Amniotic epithelial cell (primary cell): ENCODE measurements around the gene GALNT13.
"Not testable (repeated sequence)": the region's sequence is repeated elsewhere in the genome, so short reads cannot be mapped to it uniquely, and the experiment has no call there.

Source experiments
- DNase-seq: peaks from one replicate; pipeline ENCODE4 v3.0.0-alpha.2; 2010; ENCODE audit warnings: low read depth

The GALNT13 gene

GRCh38 chr2:154408786-154409185 is 537.1 kb downstream of the GALNT13 start:
- DNase-seq = no peak

- no peak for DNase-seq
These were observed 550.5 kb downstream of the GALNT13 start for GRCh38 chr2:154422251-154422650.

GRCh38 chr2:154425994-154426393 is 554.3 kb downstream of the GALNT13 start:
- DNase-seq = no peak

GRCh38 chr2:154427453-154427852 is 555.7 kb downstream of the GALNT13 start:
- DNase-seq = no peak

DNA sequence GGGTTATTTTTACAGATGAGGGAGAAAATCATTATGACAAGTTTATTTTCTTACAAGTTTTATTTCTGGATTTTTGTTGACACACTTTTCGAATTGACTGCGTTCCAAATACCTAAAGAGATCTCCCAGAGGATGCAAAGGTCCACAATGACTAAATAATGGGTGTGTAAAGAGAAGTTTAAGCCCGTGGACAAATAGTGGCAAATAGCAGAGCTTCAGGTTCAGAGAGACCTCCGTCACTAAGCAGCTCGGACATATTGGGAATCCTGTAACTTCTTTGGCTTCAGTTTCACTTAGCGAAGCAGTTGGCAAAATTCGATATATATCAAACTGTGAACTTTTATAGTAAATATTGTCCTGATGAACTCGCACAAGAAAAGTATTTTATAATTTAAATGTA is 556.3 kb downstream of the GALNT13 start:
- no peak for DNase-seq

GRCh38 chr2:154433010-154433409 is 561.3 kb downstream of the GALNT13 start:
- DNase-seq = no peak

GRCh38 chr2:154437104-154437503 is 565.4 kb downstream of the GALNT13 start:
- no peak for DNase-seq

DNA sequence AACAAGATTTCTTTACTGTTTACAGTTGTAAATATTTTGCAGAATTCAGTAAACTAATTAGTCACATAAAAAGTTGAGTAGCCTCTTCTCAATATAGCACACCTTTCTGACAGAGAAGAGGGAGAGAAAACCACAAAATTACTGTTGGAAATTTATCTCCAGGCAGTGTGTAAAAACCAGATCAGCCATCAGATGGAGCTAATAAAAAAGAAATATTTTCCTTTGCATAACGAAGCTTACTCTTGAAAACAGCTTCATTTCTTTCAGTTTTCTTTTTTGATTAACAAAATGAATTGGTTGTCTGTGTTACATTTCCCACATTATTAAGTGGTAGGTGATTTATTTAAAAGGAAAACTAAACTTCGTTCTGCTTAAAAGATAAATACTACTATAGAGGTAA is 567.4 kb downstream of the GALNT13 start:
- DNase-seq = no peak

DNA sequence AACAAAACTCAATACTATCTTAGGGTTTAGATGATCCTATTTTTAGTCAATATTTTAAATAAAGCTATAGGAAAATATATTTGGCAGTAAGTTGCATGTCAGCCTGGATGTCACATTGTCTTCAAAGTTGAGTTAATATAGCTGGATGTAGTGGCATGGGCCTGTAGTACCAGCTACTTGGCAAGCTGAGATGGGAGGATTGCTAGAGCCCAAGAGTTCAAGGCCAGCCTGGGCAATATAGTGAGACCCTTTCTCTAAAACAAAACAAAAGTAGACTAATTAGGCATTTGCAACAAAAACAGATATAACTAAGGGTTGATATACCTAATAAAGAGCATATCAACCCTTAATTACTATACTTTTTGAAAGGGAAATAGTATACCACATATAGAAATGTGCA is 572.2 kb downstream of the GALNT13 start:
- DNase-seq = no peak

GRCh38 chr2:154446324-154446723 is 574.6 kb downstream of the GALNT13 start:
- DNase-seq = no peak

DNA sequence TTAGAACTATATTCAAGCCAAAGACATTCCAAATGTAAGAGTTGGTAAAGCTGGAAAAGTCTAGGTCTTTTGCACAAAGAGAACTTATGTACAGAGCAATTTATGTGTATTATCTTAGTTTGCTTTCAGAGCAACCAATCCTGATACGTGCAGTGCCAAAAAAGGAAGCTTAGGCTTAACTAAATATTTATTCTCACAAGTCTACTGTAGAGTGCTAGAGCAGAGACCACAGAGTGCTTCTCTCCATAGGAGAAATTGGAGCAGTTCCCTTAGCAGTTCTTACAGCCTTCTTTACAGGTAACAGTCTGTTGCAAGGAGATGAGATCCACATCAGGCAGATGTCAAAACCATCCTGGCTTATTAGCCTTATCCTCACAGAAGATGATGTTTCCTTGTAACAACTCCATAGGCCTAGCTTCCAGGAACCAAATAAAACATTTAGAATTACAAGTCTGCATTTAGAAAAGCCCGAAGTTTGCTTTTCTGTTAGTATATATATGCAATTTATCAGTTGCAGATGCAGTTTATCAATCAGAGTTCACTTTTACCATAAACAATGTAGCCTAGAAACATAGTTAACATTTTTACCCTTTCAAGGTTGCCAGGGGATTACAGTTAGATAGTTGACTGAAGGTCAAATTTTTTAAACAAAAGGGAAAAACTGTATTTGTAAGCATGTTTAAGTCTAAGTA is 576.2 kb downstream of the GALNT13 start:
- no peak for DNase-seq

- DNase-seq = no peak
These were observed 578.4 kb downstream of the GALNT13 start for GRCh38 chr2:154449951-154450658.

- no peak for DNase-seq
These were observed 580.7 kb downstream of the GALNT13 start for GRCh38 chr2:154452471-154452870.

GRCh38 chr2:154452906-154453493 is 581.3 kb downstream of the GALNT13 start:
- peak; percentile 10 for DNase-seq

- peak; percentile 23 for DNase-seq
These were observed 583.4 kb downstream of the GALNT13 start for GRCh38 chr2:154455166-154455565.

DNA sequence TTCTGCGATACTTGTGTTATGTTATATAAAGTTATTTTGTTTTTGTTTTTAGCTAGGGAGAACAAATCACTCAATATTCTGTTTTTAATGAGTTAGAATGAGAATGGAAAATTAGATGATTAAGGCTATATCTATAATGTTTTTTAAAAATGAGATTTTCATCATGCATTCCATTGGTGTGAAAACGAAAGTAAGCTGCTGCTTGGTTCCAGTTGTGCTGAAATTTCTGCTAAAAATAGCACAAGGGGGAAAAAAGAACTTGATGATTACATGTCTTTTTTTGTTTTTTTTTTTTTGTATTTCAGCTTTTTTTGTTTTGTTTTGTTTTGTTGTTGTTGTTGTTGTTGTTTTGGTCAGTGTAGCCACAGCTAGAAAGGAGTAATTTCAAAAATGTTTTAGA is 584.1 kb downstream of the GALNT13 start:
- DNase-seq = peak; percentile 9

DNA sequence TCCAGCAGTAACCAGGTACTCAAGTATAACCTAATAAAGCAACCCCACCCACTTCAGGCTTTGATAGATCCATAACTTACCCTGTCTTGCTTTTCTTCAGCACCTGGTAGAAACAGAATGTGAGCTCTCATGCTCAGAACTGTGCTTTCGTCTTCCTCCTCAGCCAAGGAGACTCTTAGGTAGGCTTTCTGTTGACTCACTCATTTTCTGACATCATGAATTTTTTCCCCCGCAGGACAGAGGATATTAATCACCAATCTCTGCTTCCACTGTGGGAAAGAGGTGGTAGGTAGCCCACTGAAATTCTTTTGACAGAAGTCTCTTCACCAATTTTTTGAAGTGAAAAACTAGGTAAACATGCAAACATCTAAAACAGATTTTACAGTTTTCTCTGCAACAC is 585.6 kb downstream of the GALNT13 start:
- peak; percentile 1 for DNase-seq

DNA sequence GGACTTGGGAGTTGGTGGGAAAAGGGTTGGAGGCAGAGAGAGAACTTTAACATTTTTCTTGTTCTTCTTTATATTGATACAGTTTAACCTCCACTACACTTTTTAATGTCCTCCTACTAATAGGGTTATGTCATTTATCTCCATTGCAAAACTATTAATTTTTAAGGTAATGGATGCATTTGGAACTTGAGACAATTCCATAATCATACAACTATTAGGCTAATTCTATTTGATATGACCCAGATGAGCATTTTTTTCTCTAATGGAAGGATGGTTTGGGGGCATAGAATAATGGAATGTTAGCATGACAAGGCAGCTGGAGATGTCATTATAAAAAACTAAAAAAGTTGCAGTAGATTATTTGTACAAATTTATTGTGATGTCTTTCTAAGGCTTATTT is 587.6 kb downstream of the GALNT13 start:
- DNase-seq = no peak

GRCh38 chr2:154462634-154463033 is 590.9 kb downstream of the GALNT13 start:
- no peak for DNase-seq

GRCh38 chr2:154466226-154466625 is 594.5 kb downstream of the GALNT13 start:
- DNase-seq = no peak

DNA sequence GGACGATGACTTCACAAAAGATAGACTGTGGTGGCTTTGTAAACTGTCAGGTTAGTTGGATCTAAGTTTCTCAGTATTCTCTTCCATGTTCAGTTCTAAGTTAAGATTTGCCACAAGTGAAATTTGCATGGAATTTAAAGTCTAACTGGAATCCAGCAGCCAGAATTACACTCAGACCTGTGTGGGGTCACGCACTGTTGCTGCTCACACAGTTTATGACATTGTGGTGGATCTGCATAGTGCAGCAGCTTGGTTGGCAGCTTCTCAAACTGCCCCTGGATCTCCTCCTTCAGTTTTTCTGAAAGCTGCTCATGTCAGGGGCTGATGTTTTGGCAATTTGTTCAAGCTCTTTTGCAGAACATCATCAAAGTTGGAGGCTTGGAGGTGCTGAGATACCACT is 598.7 kb downstream of the GALNT13 start:
- no peak for DNase-seq

- not testable (repeated sequence) for DNase-seq
These were observed 599.8 kb downstream of the GALNT13 start for GRCh38 chr2:154471492-154471891.

DNA sequence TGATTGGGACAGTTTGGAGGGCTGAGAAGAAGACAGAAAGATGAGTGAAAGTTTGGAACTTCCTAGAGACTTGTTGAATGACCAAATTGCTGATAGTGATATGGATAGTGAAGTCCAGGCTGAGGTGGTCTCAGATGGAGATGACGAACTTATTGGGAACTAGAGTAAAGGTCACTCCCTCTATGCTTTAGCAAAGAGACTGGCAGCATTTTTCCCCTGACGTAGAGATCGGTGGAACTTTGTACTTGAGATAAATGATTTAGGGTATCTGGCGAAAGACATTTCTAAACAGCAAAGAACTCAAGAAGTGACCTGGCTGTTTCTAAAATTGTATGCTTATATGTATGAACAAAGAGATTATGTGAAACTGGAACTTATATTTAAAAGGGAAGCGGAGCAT is 605.6 kb downstream of the GALNT13 start:
- no peak for DNase-seq
